Measurements from ENCODE around the gene PARG.
"Not testable (repeated sequence)": the region's sequence is repeated elsewhere in the genome, so short reads cannot be mapped to it uniquely, and the experiment has no call there.

- TF ChIP-seq, protein P1, sequence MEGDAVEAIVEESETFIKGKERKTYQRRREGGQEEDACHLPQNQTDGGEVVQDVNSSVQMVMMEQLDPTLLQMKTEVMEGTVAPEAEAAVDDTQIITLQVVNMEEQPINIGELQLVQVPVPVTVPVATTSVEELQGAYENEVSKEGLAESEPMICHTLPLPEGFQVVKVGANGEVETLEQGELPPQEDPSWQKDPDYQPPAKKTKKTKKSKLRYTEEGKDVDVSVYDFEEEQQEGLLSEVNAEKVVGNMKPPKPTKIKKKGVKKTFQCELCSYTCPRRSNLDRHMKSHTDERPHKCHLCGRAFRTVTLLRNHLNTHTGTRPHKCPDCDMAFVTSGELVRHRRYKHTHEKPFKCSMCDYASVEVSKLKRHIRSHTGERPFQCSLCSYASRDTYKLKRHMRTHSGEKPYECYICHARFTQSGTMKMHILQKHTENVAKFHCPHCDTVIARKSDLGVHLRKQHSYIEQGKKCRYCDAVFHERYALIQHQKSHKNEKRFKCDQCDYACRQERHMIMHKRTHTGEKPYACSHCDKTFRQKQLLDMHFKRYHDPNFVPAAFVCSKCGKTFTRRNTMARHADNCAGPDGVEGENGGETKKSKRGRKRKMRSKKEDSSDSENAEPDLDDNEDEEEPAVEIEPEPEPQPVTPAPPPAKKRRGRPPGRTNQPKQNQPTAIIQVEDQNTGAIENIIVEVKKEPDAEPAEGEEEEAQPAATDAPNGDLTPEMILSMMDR (IDR thresholded peaks at IDR 0.05), result not testable (repeated sequence)
- TF ChIP-seq EZH2 (IDR thresholded peaks at IDR 0.05), result not testable (repeated sequence)
These were observed 170.8 kb downstream of the PARG start for GRCh38 chr10:49771046-49771445.

Data from neural progenitor cell (in vitro differentiated cells).